SJSA1 (cell line): ENCODE measurements around the gene RAMACL. TPM values are rescaled to one million over a fixed set of nuclear protein-coding genes. Genes with fewer than 3 reads are reported as not detected.

Experiments used
- DNase-seq, 2 experiments: peaks; one replicate each; pipeline ENCODE4 v3.0.0-alpha.2; 2015 to 2020; ENCODE audit warnings: low spot score in 2 of 2, low read depth in 1 of 2
- H3K27ac ChIP-seq: fragments of 250-450 bp; sonication (Bioruptor Pico); 2 replicates; pipeline ENCODE4 v1.5.1; 2020; ENCODE audit warnings: mild to moderate bottlenecking, moderate library complexity
- H3K27me3 ChIP-seq: fragments of 250-450 bp; sonication (Bioruptor Pico); replicated peaks from 2 replicates; pipeline ENCODE4 v1.5.1; 2020; ENCODE audit warnings: mild to moderate bottlenecking, moderate library complexity
- H3K36me3 ChIP-seq: fragments of 250-450 bp; sonication (Bioruptor Pico); 2 replicates; pipeline ENCODE4 v1.5.1; 2020; ENCODE audit warnings: mild to moderate bottlenecking
- H3K4me1 ChIP-seq: fragments of 250-450 bp; sonication (Bioruptor Pico); replicated peaks from 2 replicates; pipeline ENCODE4 v1.6.1; 2021; ENCODE audit warnings: mild to moderate bottlenecking
- H3K4me3 ChIP-seq: fragments of 250-450 bp; sonication (Bioruptor Pico); 2 replicates; pipeline ENCODE4 v1.5.1; 2020; ENCODE audit warnings: mild to moderate bottlenecking
- H3K9me3 ChIP-seq: fragments of 250-450 bp; sonication (Bioruptor Pico); replicated peaks from 2 replicates; pipeline ENCODE4 v1.5.1; 2020; ENCODE audit warnings: mild to moderate bottlenecking
- total RNA-seq: library from RNA; depleted of rRNA; stranded (reverse); fragments of >200 nt; shearing (Covaris generic); gene quantifications from 2 replicates; pipeline ENCODE4 v1.2.3, GENCODE V29; 2014

The RAMACL gene
- total RNA-seq, 1 experiment from 2014 or later, result 0.24 TPM

GRCh38 chr6:166569206-166569605 lies 17.3 kb downstream of the RAMACL start:
- DNase-seq, result no peak
- Histone ChIP-seq H3K36me3 (no peaks in the 10 kb centered on the region), H3K9me3 (no peaks in the 10 kb centered on the region), H3K27me3 (no peaks in the 10 kb centered on the region), H3K4me3 (no peak overlapping the region), H3K27ac (no peak overlapping the region), H3K4me1 (peaks cover 53% of the 10 kb centered on the region)

- peak in 1 of 2 experiments; percentile 33 for DNase-seq
- Histone ChIP-seq H3K9me3 (no peaks in the 10 kb centered on the region), H3K4me1 (peaks cover 46% of the 10 kb centered on the region), H3K27ac (peak overlapping the region; percentile 54; the same call in 1 of the 2 replicates), H3K27me3 (no peaks in the 10 kb centered on the region), H3K36me3 (no peaks in the 10 kb centered on the region), H3K4me3 (no peak overlapping the region)
Measured at GRCh38 chr6:166567813-166568212, 18.7 kb downstream of the RAMACL start.

- no peaks in the 10 kb centered on the region for H3K27me3 ChIP-seq
- no peak overlapping the region for H3K4me3 ChIP-seq
- H3K9me3 ChIP-seq, result no peaks in the 10 kb centered on the region
- H3K4me1 ChIP-seq, result peaks cover 41% of the 10 kb centered on the region
- H3K27ac ChIP-seq, result peak overlapping the region; percentile 54
- DNase-seq, result peak; percentile 89 to 91
- no peaks in the 10 kb centered on the region for H3K36me3 ChIP-seq
Measured at GRCh38 chr6:166567107-166567506, 19.4 kb downstream of the RAMACL start.

GRCh38 chr6:166566026-166567011 lies 20.2 kb downstream of the RAMACL start:
- H3K36me3 ChIP-seq, result no peaks in the 10 kb centered on the region
- H3K4me3 ChIP-seq, result no peak overlapping the region
- H3K27me3 ChIP-seq, result no peaks in the 10 kb centered on the region
- H3K27ac ChIP-seq, result peak overlapping the region; percentile 51
- DNase-seq, result no peak
- peaks cover 41% of the 10 kb centered on the region for H3K4me1 ChIP-seq
- H3K9me3 ChIP-seq, result no peaks in the 10 kb centered on the region

GRCh38 chr6:166565084-166565967 lies 21.2 kb downstream of the RAMACL start:
- H3K4me3 ChIP-seq, result no peak overlapping the region
- no peaks in the 10 kb centered on the region for H3K9me3 ChIP-seq
- DNase-seq, result peak in 1 of 2 experiments; percentile 37
- H3K27me3 ChIP-seq, result no peaks in the 10 kb centered on the region
- no peaks in the 10 kb centered on the region for H3K36me3 ChIP-seq
- no peak overlapping the region for H3K27ac ChIP-seq
- H3K4me1 ChIP-seq, result peaks cover 40% of the 10 kb centered on the region

- Histone ChIP-seq H3K9me3 (no peaks in the 10 kb centered on the region), H3K27me3 (no peaks in the 10 kb centered on the region), H3K4me1 (peaks cover 55% of the 10 kb centered on the region), H3K36me3 (no peaks in the 10 kb centered on the region), H3K27ac (no peak overlapping the region), H3K4me3 (no peak overlapping the region)
- no peak for DNase-seq
Measured at GRCh38 chr6:166563805-166564204, 22.7 kb downstream of the RAMACL start.

GRCh38 chr6:166563200-166563599 lies 23.3 kb downstream of the RAMACL start:
- no peak overlapping the region for H3K27ac ChIP-seq
- no peaks in the 10 kb centered on the region for H3K9me3 ChIP-seq
- DNase-seq, result no peak
- no peaks in the 10 kb centered on the region for H3K36me3 ChIP-seq
- peaks cover 60% of the 10 kb centered on the region for H3K4me1 ChIP-seq
- no peak overlapping the region for H3K4me3 ChIP-seq
- H3K27me3 ChIP-seq, result no peaks in the 10 kb centered on the region

- Histone ChIP-seq H3K27me3 (no peaks in the 10 kb centered on the region), H3K36me3 (no peaks in the 10 kb centered on the region), H3K27ac (no peak overlapping the region), H3K9me3 (no peaks in the 10 kb centered on the region), H3K4me1 (peaks cover 60% of the 10 kb centered on the region), H3K4me3 (no peak overlapping the region)
- no peak for DNase-seq
Measured at GRCh38 chr6:166562726-166563125, 23.8 kb downstream of the RAMACL start.

GRCh38 chr6:166561771-166562359 lies 24.6 kb downstream of the RAMACL start:
- H3K4me3 ChIP-seq, result no peak overlapping the region
- peak in 1 of 2 experiments; percentile 51 for DNase-seq

GRCh38 chr6:166560222-166560621 lies 26.3 kb downstream of the RAMACL start:
- Histone ChIP-seq H3K36me3 (no peaks in the 10 kb centered on the region), H3K4me1 (peaks cover 62% of the 10 kb centered on the region), H3K4me3 (no peak overlapping the region), H3K9me3 (no peaks in the 10 kb centered on the region), H3K27me3 (no peaks in the 10 kb centered on the region), H3K27ac (peak overlapping the region; percentile 93; the same call in 1 of the 2 replicates)
- no peak for DNase-seq

More at GRCh38 chr6:166561771-166562359, 24.6 kb downstream of the RAMACL start:
- H3K9me3 ChIP-seq, result no peaks in the 10 kb centered on the region
- H3K4me1 ChIP-seq, result peaks cover 60% of the 10 kb centered on the region
- peak overlapping the region; percentile 26; the same call in 1 of the 2 replicates for H3K27ac ChIP-seq
- H3K27me3 ChIP-seq, result no peaks in the 10 kb centered on the region
- no peaks in the 10 kb centered on the region for H3K36me3 ChIP-seq

GRCh38 chr6:166559662-166560061 lies 26.8 kb downstream of the RAMACL start:
- DNase-seq, result no peak
- Histone ChIP-seq H3K4me3 (no peak overlapping the region), H3K27ac (peak overlapping the region; percentile 93), H3K36me3 (no peaks in the 10 kb centered on the region), H3K27me3 (no peaks in the 10 kb centered on the region), H3K9me3 (no peaks in the 10 kb centered on the region), H3K4me1 (peaks cover 67% of the 10 kb centered on the region)

- peak in 1 of 2 experiments; percentile 64 for DNase-seq
- H3K27ac ChIP-seq, result peak overlapping the region; percentile 93
Measured at GRCh38 chr6:166559211-166559610, 27.3 kb downstream of the RAMACL start.

More at GRCh38 chr6:166559211-166559610, 27.3 kb downstream of the RAMACL start:
- H3K4me3 ChIP-seq, result no peak overlapping the region
- peaks cover 72% of the 10 kb centered on the region for H3K4me1 ChIP-seq
- H3K36me3 ChIP-seq, result no peaks in the 10 kb centered on the region
- H3K9me3 ChIP-seq, result no peaks in the 10 kb centered on the region
- H3K27me3 ChIP-seq, result no peaks in the 10 kb centered on the region
